Thymus (tissue), 11 donors: ENCODE results near the gene CCDC138. TPM values are rescaled to one million over a fixed set of nuclear protein-coding genes. Genes with fewer than 3 reads are reported as not detected.

ENCODE experiments used
- DNase-seq, 9 donors: peaks; one replicate each; pipeline ENCODE4 v3.0.0-alpha.2; 2013; ENCODE audit warnings: low spot score in 9 of 9, low read depth in 6 of 9, missing footprints in 1 of 9
- H3K27ac ChIP-seq, 2 donors: one replicate each; pipeline ENCODE4 v1.5.1; 2013; ENCODE audit warnings: control low read depth in 1 of 2, low read depth in 1 of 2, low read length in 1 of 2, mild to moderate bottlenecking in 1 of 2, moderate library complexity in 1 of 2
- H3K27me3 ChIP-seq, 2 donors: one replicate each; pipeline ENCODE4 v1.5.1; 2013; ENCODE audit warnings: low read length in 1 of 2; ENCODE audit not compliant: control insufficient read depth in 2 of 2, insufficient read depth in 1 of 2
- H3K36me3 ChIP-seq, 2 donors: one replicate each; pipeline ENCODE4 v1.5.1; 2013; ENCODE audit warnings: low read length in 1 of 2, mild to moderate bottlenecking in 1 of 2, moderate library complexity in 1 of 2; ENCODE audit not compliant: control insufficient read depth in 2 of 2, insufficient read depth in 2 of 2
- H3K4me1 ChIP-seq, 2 donors: one replicate each; pipeline ENCODE4 v1.5.1; 2013; ENCODE audit warnings: low read length in 2 of 2; ENCODE audit not compliant: control insufficient read depth in 2 of 2, insufficient read depth in 2 of 2
- H3K4me3 ChIP-seq, 2 donors: one replicate each; pipeline ENCODE4 v1.5.1; 2013; ENCODE audit warnings: low read length in 2 of 2, control low read depth in 1 of 2, mild to moderate bottlenecking in 1 of 2
- H3K9me3 ChIP-seq, 2 donors: one replicate each; pipeline ENCODE4 v1.5.1; 2013; ENCODE audit warnings: low read length in 1 of 2, mild to moderate bottlenecking in 1 of 2; ENCODE audit not compliant: control insufficient read depth in 2 of 2, insufficient read depth in 1 of 2
- WGBS: extraction: QIAGEN DNeasy Blood & Tissue Kit; methylation state at CpG from one replicate; pipeline ENCODE4 v1.1.7; 2013; 5-methylcytosine and 5-hydroxymethylcytosine counted together
- polyA plus RNA-seq: library from polyadenylated mRNA; stranded (reverse); fragments of 200-250 nt; gene quantifications from one replicate; pipeline ENCODE4 v1.2.3, GENCODE V29; 2013
- total RNA-seq: library from RNA; stranded (reverse); fragments of 120-200 nt; gene quantifications from one replicate; pipeline ENCODE4 v1.2.4, GENCODE V29; 2013
- donor health status: healthy.

Gene CCDC138
- total and polyA plus RNA-seq, 2 donors, result 4.4 to 19.9 TPM

- H3K36me3 ChIP-seq, result peaks cover 15 to 29% of the 10 kb centered on the region in 2 donors
- peak overlapping the region; percentile 64 to 92 for H3K4me3 ChIP-seq
- H3K27me3 ChIP-seq, result no peaks in the 10 kb centered on the region
- peak in 1 of 9 donors; percentile 22 for DNase-seq
- no peaks in the 10 kb centered on the region for H3K9me3 ChIP-seq
- under 1% methylated on average over 6 of the region's 6 CpGs for WGBS
- H3K4me1 ChIP-seq, result peaks cover 4% of the 10 kb centered on the region in 2 donors
- H3K27ac ChIP-seq, result peak overlapping the region; percentile 43 to 91
Measured at GRCh38 chr2:108787216-108787541, 608 bp downstream of the CCDC138 start.

DNA sequence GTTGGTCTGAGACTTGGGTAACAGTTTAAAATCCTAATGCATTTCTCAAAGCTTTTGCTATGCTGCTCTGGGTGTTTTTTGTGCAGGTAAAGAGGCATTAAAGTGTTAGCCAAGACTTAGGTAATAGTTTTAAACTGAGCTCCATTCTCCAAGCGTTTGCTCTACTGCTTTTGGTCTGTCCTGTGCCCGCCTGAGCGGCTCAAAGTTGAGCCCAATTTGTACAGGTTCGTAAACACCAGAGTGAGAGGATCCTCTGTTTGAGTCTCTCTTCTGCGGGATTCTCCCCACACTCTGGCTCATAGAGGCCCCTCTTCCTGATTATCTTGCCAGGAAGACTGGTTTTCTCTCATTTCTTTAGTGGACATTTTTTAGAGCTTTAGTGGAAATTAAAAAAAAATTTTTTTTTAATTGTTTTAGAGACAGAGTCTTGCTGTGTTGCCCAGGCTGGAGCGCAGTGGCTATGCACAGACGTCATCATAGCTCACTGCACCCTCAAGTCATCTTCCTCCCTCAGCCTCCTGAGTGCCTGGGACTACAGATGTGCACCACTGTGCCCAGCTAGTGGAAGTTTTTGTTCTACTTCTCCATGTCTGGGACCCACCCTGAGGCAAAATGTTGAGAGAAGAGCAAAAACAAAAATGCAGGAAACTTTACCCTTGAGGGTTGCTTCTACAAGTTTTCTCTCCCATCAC lies 16.6 kb downstream of the CCDC138 start:
- DNase-seq, result no peak
- Histone ChIP-seq H3K27ac (no peak overlapping the region), H3K27me3 (no peaks in the 10 kb centered on the region), H3K4me3 (no peak overlapping the region), H3K36me3 (peaks cover 8 to 44% of the 10 kb centered on the region in 2 donors), H3K4me1 (no peaks in the 10 kb centered on the region), H3K9me3 (no peaks in the 10 kb centered on the region)
- WGBS, result 98% methylated on average over 7 of the region's 7 CpGs

DNA sequence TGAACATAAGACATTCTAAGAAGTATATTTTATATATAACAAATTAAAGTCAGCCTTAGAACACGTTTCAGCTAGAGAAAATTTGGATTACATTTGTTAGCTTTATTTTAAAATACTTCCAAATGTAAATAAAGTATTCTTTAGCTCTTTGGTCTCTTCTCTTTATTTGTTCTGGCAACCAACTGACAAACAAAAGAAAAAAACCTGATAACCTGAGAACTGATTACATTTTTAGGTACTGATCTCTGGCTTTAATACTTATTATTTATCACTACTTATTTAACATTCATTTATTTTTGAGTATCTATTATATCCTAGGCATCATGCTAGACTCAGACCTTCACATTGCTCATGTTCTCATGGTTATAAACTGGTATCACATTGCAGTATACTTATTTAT lies 18.5 kb downstream of the CCDC138 start:
- H3K27me3 ChIP-seq, result no peaks in the 10 kb centered on the region
- H3K9me3 ChIP-seq, result peaks cover 1 to 5% of the 10 kb centered on the region in 2 donors
- DNase-seq, result no peak
- no peak overlapping the region for H3K4me3 ChIP-seq
- H3K4me1 ChIP-seq, result no peaks in the 10 kb centered on the region
- H3K27ac ChIP-seq, result no peak overlapping the region
- H3K36me3 ChIP-seq, result peaks cover 11 to 42% of the 10 kb centered on the region in 2 donors
- 91% methylated on average over 1 of the region's 1 CpG for WGBS

- H3K27me3 ChIP-seq, result no peaks in the 10 kb centered on the region
- H3K4me3 ChIP-seq, result no peak overlapping the region
- no peak overlapping the region for H3K27ac ChIP-seq
- 98% methylated on average over 1 of the region's 1 CpG for WGBS
- no peaks in the 10 kb centered on the region for H3K4me1 ChIP-seq
- peaks cover 11 to 40% of the 10 kb centered on the region in 2 donors for H3K36me3 ChIP-seq
- DNase-seq, result no peak
- H3K9me3 ChIP-seq, result peaks cover 1 to 5% of the 10 kb centered on the region in 2 donors
Measured at GRCh38 chr2:108805782-108806181, 19.2 kb downstream of the CCDC138 start.

- WGBS, result 98% methylated on average over 6 of the region's 6 CpGs
- H3K27me3 ChIP-seq, result no peaks in the 10 kb centered on the region
- no peak overlapping the region for H3K27ac ChIP-seq
- H3K4me3 ChIP-seq, result no peak overlapping the region
- DNase-seq, result no peak
- H3K4me1 ChIP-seq, result no peaks in the 10 kb centered on the region
- H3K36me3 ChIP-seq, result peaks cover 11 to 40% of the 10 kb centered on the region in 2 donors
- peaks cover 1 to 5% of the 10 kb centered on the region in 2 donors for H3K9me3 ChIP-seq
Measured at GRCh38 chr2:108806371-108807113, 20.0 kb downstream of the CCDC138 start.

GRCh38 chr2:108809936-108810335 lies 23.4 kb downstream of the CCDC138 start:
- Histone ChIP-seq H3K27ac (no peak overlapping the region), H3K4me3 (no peak overlapping the region), H3K36me3 (peaks cover 3 to 29% of the 10 kb centered on the region in 2 donors), H3K27me3 (no peaks in the 10 kb centered on the region), H3K9me3 (peaks cover 1 to 5% of the 10 kb centered on the region in 2 donors), H3K4me1 (no peaks in the 10 kb centered on the region)
- DNase-seq, result no peak
- 96% methylated on average over 3 of the region's 3 CpGs for WGBS

GRCh38 chr2:108810993-108811957 lies 24.7 kb downstream of the CCDC138 start:
- DNase-seq, result no peak
- 97% methylated on average over 4 of the region's 4 CpGs for WGBS
- H3K36me3 ChIP-seq, result peaks cover 8 to 34% of the 10 kb centered on the region in 2 donors
- H3K4me3 ChIP-seq, result no peak overlapping the region
- H3K27me3 ChIP-seq, result no peaks in the 10 kb centered on the region
- no peaks in the 10 kb centered on the region for H3K4me1 ChIP-seq
- H3K9me3 ChIP-seq, result peaks cover 1 to 5% of the 10 kb centered on the region in 2 donors
- no peak overlapping the region for H3K27ac ChIP-seq

GRCh38 chr2:108813732-108814131 lies 27.2 kb downstream of the CCDC138 start:
- Histone ChIP-seq H3K4me1 (no peaks in the 10 kb centered on the region), H3K27me3 (no peaks in the 10 kb centered on the region), H3K9me3 (peaks cover 1 to 5% of the 10 kb centered on the region in 2 donors), H3K36me3 (peaks cover 21 to 33% of the 10 kb centered on the region in 2 donors), H3K27ac (no peak overlapping the region), H3K4me3 (no peak overlapping the region)
- WGBS, result 99% methylated on average over 1 of the region's 1 CpG
- DNase-seq, result no peak
